Amniotic epithelial cell (primary cell): Measurements from ENCODE around the gene ISM1.

Experiments used
- DNase-seq: peaks from one replicate; pipeline ENCODE4 v3.0.0-alpha.2; 2010; ENCODE audit warnings: low read depth

The ISM1 gene

DNA sequence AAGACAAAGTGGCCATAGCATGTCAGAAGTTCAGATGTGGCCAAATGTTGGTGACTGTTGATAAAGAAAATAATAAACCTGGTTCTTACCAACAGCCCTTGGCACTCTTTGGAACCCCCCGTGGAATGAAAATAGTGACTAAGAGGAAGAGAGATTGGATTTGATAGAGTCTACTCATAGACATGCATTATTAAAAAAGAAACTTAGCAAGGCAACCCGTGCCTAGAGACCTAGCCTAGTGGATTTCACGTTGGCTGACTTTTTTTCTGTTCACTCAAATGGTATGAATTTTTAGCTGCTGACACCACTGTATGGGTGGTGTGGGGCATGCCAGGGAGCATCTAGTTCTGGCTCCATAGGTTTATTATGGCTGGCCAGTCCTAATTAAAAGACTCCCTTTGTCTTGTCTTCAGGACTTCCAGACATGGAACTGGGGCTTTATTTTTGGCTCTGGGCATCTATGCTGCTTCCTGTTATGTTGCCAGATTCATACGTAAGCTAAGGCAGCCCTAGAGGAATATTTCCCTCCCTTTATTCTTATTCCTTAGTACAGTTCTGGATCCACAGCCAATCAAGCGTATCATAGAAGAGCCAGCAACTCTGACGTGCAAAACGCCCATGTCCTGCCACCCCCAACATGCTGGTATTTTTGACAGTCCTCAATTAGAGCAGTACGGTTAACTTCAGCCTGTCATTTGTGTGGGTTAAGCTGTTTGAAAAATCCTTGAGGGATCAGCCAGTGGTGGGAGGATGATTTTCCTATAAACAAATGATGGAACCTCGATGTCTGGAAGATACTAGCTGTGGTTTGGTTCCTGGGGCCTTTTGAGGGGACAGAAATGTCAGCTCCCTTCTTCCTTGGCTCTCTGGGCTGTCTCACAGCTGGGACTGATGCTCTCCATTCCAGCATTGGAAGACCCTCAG is 127.5 kb downstream of the ISM1 start:
- no peak for DNase-seq

DNA sequence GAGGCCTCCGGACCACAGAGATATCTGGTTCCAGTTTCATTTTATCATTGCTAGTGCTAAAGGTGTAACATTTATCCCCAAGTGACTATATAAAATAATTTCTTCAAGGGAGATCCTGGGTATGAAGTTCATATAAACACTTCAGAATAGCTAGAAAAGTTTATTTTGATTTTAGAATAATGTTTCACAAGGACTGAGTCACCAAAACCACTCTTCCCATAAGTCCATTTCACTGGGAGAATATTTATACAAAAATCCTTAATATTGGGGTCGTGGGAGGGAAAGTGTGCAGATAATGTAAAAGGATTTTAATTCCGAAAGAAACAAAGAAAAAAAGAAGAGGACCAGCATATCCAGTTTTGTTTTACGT is 128.1 kb downstream of the ISM1 start:
- DNase-seq: no peak
